HepG2 (cell line): ENCODE measurements around the gene ELMO2. TPM values are rescaled to one million over a fixed set of nuclear protein-coding genes. Genes with fewer than 3 reads are reported as not detected.

Experiments used
- CEBPG ChIP-seq: IDR thresholded peaks from 2 replicates; pipeline ENCODE4 v1.6.1; 2016
- CHD4 ChIP-seq: fragments of 200-600 bp; sonication (generic); IDR thresholded peaks from 2 replicates; pipeline ENCODE4 v1.7.0; 2017; ENCODE audit warnings: mild to moderate bottlenecking, low read length, borderline replicate concordance
- DNMT3B ChIP-seq: conservative IDR thresholded peaks from 2 replicates; pipeline ENCODE4 v1.6.1; 2016; ENCODE audit warnings: missing biosample characterization, control low read depth
- ELF1 ChIP-seq: sonication (generic); formaldehyde crosslinking; IDR thresholded peaks from 2 replicates; pipeline ENCODE4 v1.4.0; 2020; ENCODE audit warnings: missing genetic modification reagents
- ERF ChIP-seq: IDR thresholded peaks from 2 replicates; pipeline ENCODE4 v1.6.1; 2018; ENCODE audit warnings: missing biosample characterization, missing genetic modification reagents
- GTF3A ChIP-seq: sonication (generic); formaldehyde crosslinking; conservative IDR thresholded peaks from 2 replicates; pipeline ENCODE4 v1.4.0; 2020; ENCODE audit warnings: mild to moderate bottlenecking, missing genetic modification reagents
- HMG20A ChIP-seq: IDR thresholded peaks from 2 replicates; pipeline ENCODE4 v1.6.1; 2016; ENCODE audit warnings: borderline replicate concordance
- HMGXB4 ChIP-seq, 2 experiments: sonication (generic) in 1 of 2; formaldehyde crosslinking in 1 of 2; IDR thresholded peaks; 2 replicates each; pipeline versions ENCODE4 v1.4.0 to v1.6.1; 2018 to 2020; ENCODE audit warnings: missing genetic modification reagents in 2 of 2, borderline replicate concordance in 1 of 2, low read depth in 1 of 2, mild to moderate bottlenecking in 1 of 2, missing biosample characterization in 1 of 2
- KLF13 ChIP-seq: sonication (generic); formaldehyde crosslinking; IDR thresholded peaks from 2 replicates; pipeline ENCODE4 v1.4.0; 2020; ENCODE audit warnings: mild to moderate bottlenecking, missing genetic modification reagents
- KMT2A ChIP-seq: sonication (generic); formaldehyde crosslinking; IDR thresholded peaks from 2 replicates; pipeline ENCODE4 v1.4.0; 2020; ENCODE audit warnings: missing genetic modification reagents
- MXD4 ChIP-seq: IDR thresholded peaks from 2 replicates; pipeline ENCODE4 v1.6.1; 2016; ENCODE audit warnings: mild to moderate bottlenecking, missing biosample characterization, missing genetic modification reagents
- NFIB ChIP-seq: sonication (generic); formaldehyde crosslinking; IDR thresholded peaks from 2 replicates; pipeline ENCODE4 v1.9.0; 2021; ENCODE audit warnings: missing genetic modification reagents, mild to moderate bottlenecking, borderline replicate concordance
- TFDP2 ChIP-seq: sonication (generic); formaldehyde crosslinking; IDR thresholded peaks from 2 replicates; pipeline ENCODE4 v1.4.0; 2020; ENCODE audit warnings: missing genetic modification reagents
- TSC22D2 ChIP-seq: sonication (generic); formaldehyde crosslinking; IDR thresholded peaks from 2 replicates; pipeline ENCODE4 v1.5.1; 2020; ENCODE audit warnings: missing genetic modification reagents, mild to moderate bottlenecking, borderline replicate concordance
- YY1 ChIP-seq: IDR thresholded peaks from 2 replicates; pipeline ENCODE4 v1.6.1; 2011; ENCODE audit warnings: low read length, low read depth, moderate library complexity, mild to moderate bottlenecking; ENCODE audit not compliant: insufficient read depth, insufficient replicate concordance
- ZNF10 ChIP-seq: sonication (generic); formaldehyde crosslinking; IDR thresholded peaks from 2 replicates; pipeline ENCODE4 v1.4.0; 2020; ENCODE audit warnings: mild to moderate bottlenecking, low read depth, missing genetic modification reagents, borderline replicate concordance
- ZNF317 ChIP-seq: sonication (generic); formaldehyde crosslinking; IDR thresholded peaks from 2 replicates; pipeline ENCODE4 v1.5.0; 2020; ENCODE audit warnings: mild to moderate bottlenecking, missing genetic modification reagents
- ZNF382 ChIP-seq: sonication (generic); formaldehyde crosslinking; IDR thresholded peaks from 2 replicates; pipeline ENCODE4 v1.5.0; 2020; ENCODE audit warnings: missing genetic modification reagents, mild to moderate bottlenecking, borderline replicate concordance
- ZSCAN22 ChIP-seq: sonication (generic); formaldehyde crosslinking; IDR thresholded peaks from 2 replicates; pipeline ENCODE4 v1.4.0; 2020; ENCODE audit warnings: mild to moderate bottlenecking, missing genetic modification reagents
- polyA plus RNA-seq, 8 experiments: library from polyadenylated mRNA; depleted of rRNA in 3 of 8; stranded (reverse) in 7 of 8; unstranded in 1 of 8; fragments of >200 nt; fragmentation: Illumina TruSeq in 4 of 8; extraction: Trizol in 4 of 8; gene quantifications; 2 replicates each; pipeline versions ENCODE4 v1.2.1 to v1.2.3, GENCODE V29; 2011 to 2016; ENCODE audit warnings: low read depth in 4 of 8, missing spikeins in 1 of 8, mixed read lengths in 1 of 8; ENCODE audit not compliant: insufficient read depth in 1 of 8
- total RNA-seq, 5 experiments: library from RNA; depleted of rRNA; stranded (reverse); fragments of >200 nt; fragmentation: Illumina TruSeq; extraction: Trizol; gene quantifications; 2 replicates each; pipeline ENCODE4 v1.2.3, GENCODE V29; 2016; ENCODE audit warnings: low read depth in 1 of 5
- TF ChIP-seq, protein P1 (sequence below): sonication (generic); formaldehyde crosslinking; IDR thresholded peaks from 2 replicates; pipeline ENCODE4 v1.4.0; 2020; ENCODE audit warnings: missing genetic modification reagents
- TF ChIP-seq, protein P2 (sequence below): sonication (generic); formaldehyde crosslinking; IDR thresholded peaks from 2 replicates; pipeline ENCODE4 v1.8.0; 2022; ENCODE audit warnings: mild to moderate bottlenecking, missing genetic modification reagents, moderate library complexity
- TF ChIP-seq, protein P3 (sequence below): sonication (generic); formaldehyde crosslinking; IDR thresholded peaks from 2 replicates; pipeline ENCODE4 v1.4.0; 2020; ENCODE audit warnings: mild to moderate bottlenecking, low read depth, missing genetic modification reagents

Gene ELMO2
- total and polyA plus RNA-seq, 2 of the 13 experiments (the other 11 are each of a cell fraction or from before 2014, with no cell fraction given): 30.6 to 35.7 TPM

DNA sequence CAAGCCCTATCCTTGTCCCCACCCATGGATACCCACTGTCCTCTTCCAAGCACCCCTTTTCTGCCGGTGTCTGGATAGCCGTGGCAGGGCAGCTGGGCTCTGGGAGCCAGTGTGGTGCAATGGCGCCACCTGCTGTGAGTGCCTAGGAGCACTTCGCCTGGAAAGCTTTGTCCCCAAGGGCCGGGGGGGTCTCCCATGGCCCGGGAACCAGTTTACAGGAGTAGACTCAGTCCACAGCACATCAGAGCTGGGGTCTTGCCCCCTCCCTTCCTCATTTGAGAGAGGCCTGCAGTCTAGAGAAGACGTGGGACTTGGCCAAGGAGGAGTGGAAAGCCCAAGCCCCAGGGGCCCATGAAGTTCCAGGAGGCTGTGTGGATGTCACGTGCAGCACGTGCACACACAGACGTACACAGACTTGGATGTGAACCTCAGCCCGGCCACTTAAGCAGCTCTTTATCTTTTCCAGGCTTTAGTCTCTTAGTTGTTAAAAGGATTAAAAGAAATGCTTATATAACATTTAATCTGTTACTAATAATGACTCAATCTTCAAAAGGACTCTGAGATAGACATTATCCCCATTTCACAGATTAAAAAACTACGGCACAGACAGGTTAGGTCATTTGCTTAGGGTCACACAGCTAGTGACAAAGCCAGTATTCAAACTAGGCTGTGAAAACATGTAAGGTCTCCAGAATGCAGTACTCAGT is 57.2 kb downstream of the ELMO2 start (continued):
- TF ChIP-seq TFDP2 (CRISPR knock-in tag): no peak
- no peak for TF ChIP-seq DNMT3B (CRISPR knock-in tag)
- TF ChIP-seq HMGXB4 (CRISPR knock-in tag; IDR thresholded peaks at IDR 0.05; ENCODE audit: borderline replicate concordance in 1 of 2, low read depth in 1 of 2): 0 out of 4 replicates have a peak, but pooled peaks of 1 of the 2 experiments have one; percentile 39
- TF ChIP-seq HMG20A: no peak
- TF ChIP-seq GTF3A (CRISPR knock-in tag): no peak
- no peak for TF ChIP-seq ZSCAN22 (CRISPR knock-in tag)
- no peak for TF ChIP-seq KLF13 (CRISPR knock-in tag)
- 0 out of 2 replicates have a peak, but pooled peaks have one; percentile 42 for TF ChIP-seq TSC22D2
- no peak for TF ChIP-seq ZNF317 (CRISPR knock-in tag)
- TF ChIP-seq ELF1 (CRISPR knock-in tag): no peak
- no peak for TF ChIP-seq KMT2A (CRISPR knock-in tag)
- TF ChIP-seq MXD4 (CRISPR knock-in tag): no peak
- TF ChIP-seq, protein P1, sequence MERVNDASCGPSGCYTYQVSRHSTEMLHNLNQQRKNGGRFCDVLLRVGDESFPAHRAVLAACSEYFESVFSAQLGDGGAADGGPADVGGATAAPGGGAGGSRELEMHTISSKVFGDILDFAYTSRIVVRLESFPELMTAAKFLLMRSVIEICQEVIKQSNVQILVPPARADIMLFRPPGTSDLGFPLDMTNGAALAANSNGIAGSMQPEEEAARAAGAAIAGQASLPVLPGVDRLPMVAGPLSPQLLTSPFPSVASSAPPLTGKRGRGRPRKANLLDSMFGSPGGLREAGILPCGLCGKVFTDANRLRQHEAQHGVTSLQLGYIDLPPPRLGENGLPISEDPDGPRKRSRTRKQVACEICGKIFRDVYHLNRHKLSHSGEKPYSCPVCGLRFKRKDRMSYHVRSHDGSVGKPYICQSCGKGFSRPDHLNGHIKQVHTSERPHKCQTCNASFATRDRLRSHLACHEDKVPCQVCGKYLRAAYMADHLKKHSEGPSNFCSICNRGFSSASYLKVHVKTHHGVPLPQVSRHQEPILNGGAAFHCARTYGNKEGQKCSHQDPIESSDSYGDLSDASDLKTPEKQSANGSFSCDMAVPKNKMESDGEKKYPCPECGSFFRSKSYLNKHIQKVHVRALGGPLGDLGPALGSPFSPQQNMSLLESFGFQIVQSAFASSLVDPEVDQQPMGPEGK (CRISPR knock-in tag): peak; percentile 62
- TF ChIP-seq ZNF10 (CRISPR knock-in tag): no peak
- TF ChIP-seq ZNF382 (CRISPR knock-in tag): no peak
- TF ChIP-seq, protein P2, sequence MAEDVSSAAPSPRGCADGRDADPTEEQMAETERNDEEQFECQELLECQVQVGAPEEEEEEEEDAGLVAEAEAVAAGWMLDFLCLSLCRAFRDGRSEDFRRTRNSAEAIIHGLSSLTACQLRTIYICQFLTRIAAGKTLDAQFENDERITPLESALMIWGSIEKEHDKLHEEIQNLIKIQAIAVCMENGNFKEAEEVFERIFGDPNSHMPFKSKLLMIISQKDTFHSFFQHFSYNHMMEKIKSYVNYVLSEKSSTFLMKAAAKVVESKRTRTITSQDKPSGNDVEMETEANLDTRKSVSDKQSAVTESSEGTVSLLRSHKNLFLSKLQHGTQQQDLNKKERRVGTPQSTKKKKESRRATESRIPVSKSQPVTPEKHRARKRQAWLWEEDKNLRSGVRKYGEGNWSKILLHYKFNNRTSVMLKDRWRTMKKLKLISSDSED (CRISPR knock-in tag): no peak
- no peak for TF ChIP-seq NFIB
- no peak for TF ChIP-seq YY1
- TF ChIP-seq, protein P3, sequence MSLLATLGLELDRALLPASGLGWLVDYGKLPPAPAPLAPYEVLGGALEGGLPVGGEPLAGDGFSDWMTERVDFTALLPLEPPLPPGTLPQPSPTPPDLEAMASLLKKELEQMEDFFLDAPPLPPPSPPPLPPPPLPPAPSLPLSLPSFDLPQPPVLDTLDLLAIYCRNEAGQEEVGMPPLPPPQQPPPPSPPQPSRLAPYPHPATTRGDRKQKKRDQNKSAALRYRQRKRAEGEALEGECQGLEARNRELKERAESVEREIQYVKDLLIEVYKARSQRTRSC (CRISPR knock-in tag): no peak
- TF ChIP-seq ERF (CRISPR knock-in tag): 0 out of 2 replicates have a peak, but pooled peaks have one; percentile 13
- TF ChIP-seq CEBPG (CRISPR knock-in tag): no peak
- peak; percentile 55; the same call in 1 of the 2 replicates for TF ChIP-seq CHD4
